Femur (tissue), 1 donor: Measurements from ENCODE around the gene TNNT1.
"Not testable (repeated sequence)": the region's sequence is repeated elsewhere in the genome, so short reads cannot be mapped to it uniquely, and the experiment has no call there.

Experiments
- DNase-seq: peaks from one replicate; pipeline ENCODE4 v3.0.0-alpha.2; 2017

The TNNT1 gene

GRCh38 chr19:55166530-55167268, 17.7 kb upstream of the TNNT1 start, which contains the start of gene DNAAF3:
TSS of gene DNAAF3 (minus strand) at chr19:55166613. CDS start at chr19:55166413, 200 bp downstream.
- peak; percentile 93 for DNase-seq

GRCh38 chr19:55165952-55166529, 17.0 kb upstream of the TNNT1 start:
- peak; percentile 54 for DNase-seq

GRCh38 chr19:55161571-55162322, 12.7 kb upstream of the TNNT1 start:
- no peak for DNase-seq

GRCh38 chr19:55160986-55161365, 12.0 kb upstream of the TNNT1 start:
- DNase-seq, result no peak

GRCh38 chr19:55160128-55160985, 11.4 kb upstream of the TNNT1 start:
- peak; percentile 86 for DNase-seq

GRCh38 chr19:55158848-55159749, 10.1 kb upstream of the TNNT1 start:
- no peak for DNase-seq

GRCh38 chr19:55158423-55158822, 9.4 kb upstream of the TNNT1 start:
- DNase-seq, result no peak

GRCh38 chr19:55157064-55157908, 8.3 kb upstream of the TNNT1 start, which contains the start of gene TNNI3:
TSS of gene TNNI3 (minus strand) at chr19:55157732. CDS start at chr19:55157589, 143 bp downstream.
- no peak for DNase-seq

GRCh38 chr19:55156202-55157063, 7.4 kb upstream of the TNNT1 start:
- DNase-seq, result peak; percentile 44

GRCh38 chr19:55155784-55156183, 6.8 kb upstream of the TNNT1 start:
- DNase-seq, result not testable (repeated sequence)

GRCh38 chr19:55153652-55154264, 4.8 kb upstream of the TNNT1 start:
- no peak for DNase-seq

- no peak for DNase-seq
Measured at GRCh38 chr19:55152017-55152416, 3.0 kb upstream of the TNNT1 start.

- DNase-seq, result peak; percentile 59
Measured at GRCh38 chr19:55147545-55148251, 1.3 kb downstream of the TNNT1 start.

GRCh38 chr19:55146705-55147273, 2.2 kb downstream of the TNNT1 start:
- no peak for DNase-seq

- no peak for DNase-seq
Measured at GRCh38 chr19:55146078-55146704, 2.8 kb downstream of the TNNT1 start.

- no peak for DNase-seq
Measured at GRCh38 chr19:55145232-55145631, 3.8 kb downstream of the TNNT1 start.

GRCh38 chr19:55141696-55142095, 7.3 kb downstream of the TNNT1 start:
- no peak for DNase-seq

- no peak for DNase-seq
Measured at GRCh38 chr19:55137915-55138314, 11.1 kb downstream of the TNNT1 start.
